Stimulated activated CD4-positive, alpha-beta T cell treated with anti-CD3 and anti-CD28 coated beads, TNF-alpha, amount 100 ng/mL, for 1 hour (primary cell): ENCODE results near the gene PDRG1.
"Not testable (repeated sequence)": the region's sequence is repeated elsewhere in the genome, so short reads cannot be mapped to it uniquely, and the experiment has no call there.

Experiments
- DNase-seq, 3 donors: peaks; one replicate each; pipeline ENCODE4 v3.0.0-alpha.2; 2020; ENCODE audit warnings: low read depth in 3 of 3, low spot score in 1 of 3

PDRG1 gene

GRCh38 chr20:31967830-31968249, 16.0 kb upstream of the PDRG1 start, which contains the start of gene XKR7:
TSS of gene XKR7 (plus strand) at chr20:31968151. CDS start at chr20:31968176, 25 bp downstream.
- no peak for DNase-seq

GRCh38 chr20:31966991-31967655, 15.3 kb upstream of the PDRG1 start:
- no peak for DNase-seq

DNA sequence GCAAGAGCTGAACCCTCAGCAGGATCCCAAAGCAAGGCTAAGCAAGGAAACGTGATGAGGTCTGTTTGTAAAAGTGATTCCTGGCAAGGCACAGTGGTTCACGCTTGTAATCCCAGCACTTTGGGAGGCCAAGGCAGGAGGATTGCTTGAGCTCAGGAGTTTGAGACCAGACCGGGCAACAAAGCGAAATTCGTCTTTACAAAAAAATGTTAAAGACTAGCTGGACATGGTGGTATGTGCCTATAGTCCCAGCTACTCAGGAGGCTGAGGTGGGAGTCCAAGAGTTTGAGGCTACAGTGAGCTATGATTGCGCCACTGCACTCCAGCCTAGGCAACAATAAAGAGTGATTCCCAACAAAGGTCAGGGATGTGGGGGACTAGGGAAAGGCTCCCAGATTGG, 12.0 kb upstream of the PDRG1 start:
- no peak for DNase-seq

DNA sequence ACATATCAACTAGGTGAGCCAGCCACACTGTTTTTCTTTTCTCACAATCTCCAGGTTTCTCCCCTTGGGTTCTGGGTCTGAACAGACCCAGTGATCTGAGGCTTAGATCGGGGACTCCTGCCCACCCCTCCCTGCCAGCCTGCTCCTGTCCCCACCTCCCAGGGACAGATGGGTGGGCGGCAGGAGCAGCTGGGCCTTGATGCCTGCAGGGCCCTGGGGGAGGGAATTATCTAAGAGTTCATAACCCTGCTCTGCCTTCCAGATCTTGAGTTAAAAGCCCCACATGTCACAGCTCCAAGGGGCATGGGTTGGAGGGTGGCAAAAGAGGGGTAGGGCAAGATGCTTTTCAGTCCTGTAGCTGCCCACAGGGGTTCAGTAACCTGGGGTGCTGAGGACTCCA, 10.9 kb upstream of the PDRG1 start:
- DNase-seq: no peak

- DNase-seq: no peak
Measured at GRCh38 chr20:31956556-31957526, 5.0 kb upstream of the PDRG1 start.

DNA sequence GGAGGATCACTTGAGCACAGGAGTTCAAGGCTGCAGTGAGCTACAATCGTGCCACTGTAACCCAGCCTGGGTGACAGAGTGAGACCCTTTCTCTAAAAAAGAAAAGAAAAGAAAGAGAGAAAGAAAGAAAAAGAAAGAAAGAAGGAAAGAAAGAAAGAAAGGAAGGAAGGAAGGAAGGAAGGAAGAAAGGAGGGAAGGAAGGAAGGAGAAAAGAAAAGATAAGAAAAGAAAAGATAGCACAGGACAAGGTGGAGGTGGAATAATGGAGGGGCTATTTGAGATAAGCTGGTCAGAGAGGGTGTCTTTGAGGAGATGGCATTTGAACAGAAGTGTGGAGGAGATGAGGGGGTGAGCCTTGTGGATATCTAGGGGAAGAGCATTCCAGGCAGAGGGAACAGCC, 2.7 kb upstream of the PDRG1 start:
- no peak for DNase-seq

GRCh38 chr20:31953556-31954148, 1.8 kb upstream of the PDRG1 start:
- no peak for DNase-seq

DNA sequence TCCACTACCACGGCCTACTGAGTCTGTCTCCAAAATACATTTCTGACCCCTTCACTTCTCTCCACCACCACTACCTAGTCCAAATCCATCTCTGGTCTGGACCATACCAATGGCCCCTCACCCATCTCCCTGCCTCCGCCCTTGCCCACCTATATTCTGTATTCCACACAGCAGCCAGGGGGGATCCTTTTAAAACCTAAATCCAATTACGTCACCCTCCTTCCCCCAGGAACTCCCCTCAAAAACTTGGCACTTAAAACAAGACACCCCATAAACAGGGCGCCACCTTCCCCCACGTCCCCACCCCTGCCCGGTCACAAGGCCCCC, 680 bp downstream of the PDRG1 start:
- DNase-seq: no peak

DNA sequence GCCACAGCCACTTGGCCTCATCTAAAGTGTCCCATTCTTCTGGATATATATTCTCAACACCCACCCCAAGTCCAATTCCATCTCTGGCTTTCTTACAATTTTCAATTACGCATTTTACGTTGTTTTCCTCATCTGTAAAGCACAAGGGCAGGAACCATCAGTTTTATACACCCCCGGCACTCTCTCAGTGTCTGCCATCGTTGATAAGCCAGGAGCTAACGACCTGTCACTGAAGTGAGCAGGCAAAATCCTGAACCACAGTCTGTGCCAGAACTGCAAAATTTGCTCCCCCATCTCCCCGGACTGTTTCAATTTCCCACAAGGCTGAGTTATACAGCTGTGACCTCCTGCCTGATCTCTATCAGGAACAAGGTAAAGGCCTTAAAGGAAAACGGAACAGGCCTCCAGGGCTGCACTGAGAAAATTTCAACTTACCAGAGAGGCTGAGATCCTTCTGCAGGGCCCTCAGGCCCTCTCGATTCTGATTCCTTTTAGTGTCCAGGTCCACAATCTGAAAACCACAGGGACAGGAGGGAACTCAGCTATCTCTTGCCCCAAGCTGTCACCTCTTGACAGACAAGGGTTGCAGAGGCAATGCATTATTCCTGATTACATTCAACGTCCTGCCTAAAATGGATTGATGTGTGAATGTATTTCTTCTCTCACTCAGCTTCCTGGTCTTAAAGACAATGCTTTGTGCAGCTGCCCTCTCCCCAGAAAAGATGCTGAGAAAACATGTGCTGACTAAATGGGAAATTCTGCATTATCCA, 1.8 kb downstream of the PDRG1 start:
- no peak for DNase-seq

- no peak for DNase-seq
Measured at GRCh38 chr20:31948008-31948407, 3.8 kb downstream of the PDRG1 start.

DNA sequence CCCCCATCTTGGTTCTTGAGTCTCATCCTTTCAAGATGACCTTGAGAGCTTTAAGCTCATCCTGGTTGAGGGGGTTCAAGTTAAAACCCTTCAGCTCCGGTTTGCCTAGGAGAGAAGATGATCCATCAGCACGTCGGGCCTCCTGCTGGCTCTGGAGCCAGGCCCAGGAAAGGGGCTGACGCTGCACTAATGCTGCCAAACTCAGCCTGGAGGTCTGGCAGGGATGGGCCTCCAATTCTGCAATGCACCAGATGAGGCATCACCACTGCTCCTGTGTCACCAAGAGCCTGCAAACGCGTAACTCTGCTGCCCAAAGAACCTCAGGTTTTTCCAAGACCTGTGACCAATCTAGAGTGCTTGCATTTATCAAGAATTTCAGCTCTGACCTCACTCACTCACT, 6.1 kb downstream of the PDRG1 start:
- no peak for DNase-seq

DNA sequence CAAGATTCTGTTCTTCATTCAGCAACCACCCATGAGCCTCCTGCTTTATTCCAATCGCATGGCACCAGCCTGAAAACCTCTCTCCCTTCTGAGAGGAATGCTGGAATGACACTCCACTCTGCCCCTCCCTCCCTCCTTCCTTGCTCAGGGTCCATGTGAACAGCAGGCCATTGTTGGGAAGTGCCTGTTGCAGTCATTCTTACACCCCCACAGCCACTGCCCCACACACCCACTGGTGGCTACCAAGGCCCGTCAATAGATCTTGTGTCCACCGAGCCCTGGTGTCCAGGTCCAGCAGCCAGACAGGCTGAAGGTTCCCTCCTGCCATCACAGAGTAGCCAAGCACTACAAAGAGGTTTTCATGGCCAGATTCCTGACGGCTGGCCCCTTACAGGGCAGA, 6.5 kb downstream of the PDRG1 start:
- no peak for DNase-seq

GRCh38 chr20:31943052-31943471, 8.8 kb downstream of the PDRG1 start:
- no peak for DNase-seq

DNA sequence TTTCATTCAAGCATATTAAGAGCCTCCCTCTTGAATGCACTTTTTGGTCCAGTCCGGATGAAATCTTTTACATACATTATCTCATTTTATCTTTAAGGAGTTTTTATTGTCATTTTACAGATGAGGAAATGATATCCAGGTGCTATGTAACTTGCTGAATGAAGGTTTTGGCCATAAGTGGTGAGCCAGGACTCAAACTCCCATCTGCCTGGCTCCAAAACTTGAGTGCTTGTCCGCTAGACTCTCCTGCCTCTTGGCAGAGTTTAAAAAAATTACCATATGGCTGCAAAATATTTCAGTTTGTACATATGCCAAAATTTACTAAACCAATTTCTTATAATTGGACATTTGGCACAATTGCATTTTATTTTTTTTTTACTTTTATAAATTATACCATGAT, 12.2 kb downstream of the PDRG1 start:
- DNase-seq: no peak

DNA sequence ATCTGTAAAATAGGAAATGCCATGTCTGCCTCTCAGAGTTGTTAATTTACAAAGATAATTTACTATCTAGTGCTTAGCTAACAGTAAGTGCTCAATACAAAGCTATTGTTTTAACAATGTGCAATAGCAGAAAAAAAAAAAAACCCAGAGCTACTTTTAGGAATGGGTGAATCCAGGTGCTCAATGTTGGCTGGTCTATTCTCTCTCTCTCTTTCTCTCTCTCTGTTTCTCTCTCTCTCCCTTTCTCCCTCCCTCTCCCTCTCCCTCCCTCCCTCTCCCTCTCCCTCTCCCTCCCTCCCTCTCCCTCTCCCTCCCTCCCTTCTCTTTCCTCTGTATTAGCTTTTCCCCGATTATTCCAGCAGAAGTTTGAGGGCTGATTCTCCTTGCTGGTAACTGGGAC, 14.0 kb downstream of the PDRG1 start:
- DNase-seq: no peak

DNA sequence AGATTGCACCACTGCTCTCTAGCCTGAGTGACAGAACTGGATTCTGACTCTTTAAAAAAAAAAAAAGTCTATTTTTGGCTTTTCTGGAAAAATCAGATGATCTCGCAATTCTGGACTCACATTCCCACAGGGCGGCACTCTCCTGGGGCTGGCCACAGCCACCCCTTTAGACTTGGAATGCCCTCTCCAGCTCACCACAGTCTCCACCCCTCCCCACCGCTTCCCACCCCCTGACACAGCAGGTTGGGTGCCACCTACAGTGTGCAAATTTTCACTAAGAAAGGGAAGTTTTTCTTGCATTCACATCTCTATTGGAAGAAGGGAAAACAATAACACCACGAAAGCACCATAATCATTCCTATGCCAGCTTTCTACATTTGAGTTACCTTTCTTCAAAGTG, 15.4 kb downstream of the PDRG1 start:
- no peak for DNase-seq

GRCh38 chr20:31934968-31935764, 16.7 kb downstream of the PDRG1 start:
- no peak for DNase-seq

DNA sequence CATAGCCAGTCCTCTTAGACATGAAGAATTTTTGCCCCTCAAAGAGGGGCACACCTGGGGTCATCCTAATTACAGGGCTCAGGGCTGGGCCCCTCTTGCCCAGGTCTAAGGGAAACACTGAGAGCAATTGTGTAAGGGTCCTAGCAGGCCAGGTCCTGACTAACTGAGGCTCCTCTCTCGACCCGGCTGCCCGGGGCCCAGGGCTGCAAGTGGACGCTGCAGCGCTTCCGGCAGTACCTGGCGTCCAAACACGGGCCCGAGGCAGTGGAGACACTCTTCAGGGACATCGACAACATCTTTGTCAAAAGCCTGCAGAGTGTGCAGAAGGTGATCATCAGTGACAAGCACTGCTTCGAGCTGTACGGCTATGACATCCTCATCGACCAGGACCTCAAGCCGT, 17.4 kb downstream of the PDRG1 start:
- no peak for DNase-seq

GRCh38 chr20:31933698-31934097, 18.1 kb downstream of the PDRG1 start:
- no peak for DNase-seq

- no peak for DNase-seq
Measured at GRCh38 chr20:31930779-31931178, 21.1 kb downstream of the PDRG1 start.

GRCh38 chr20:31929631-31930030, 22.2 kb downstream of the PDRG1 start:
- DNase-seq: not testable (repeated sequence)
